Neural progenitor cell (in vitro differentiated cells): ENCODE measurements around the gene PCDHGB3.

Source experiments
- CTCF ChIP-seq: fragments of 200-600 bp; sonication (generic); IDR thresholded peaks from 2 replicates; pipeline ENCODE4 v1.5.1; 2017; ENCODE audit warnings: antibody characterized with exemption, mild to moderate bottlenecking
- EZH2 ChIP-seq: fragments of 200-600 bp; sonication (generic); IDR thresholded peaks from 2 replicates; pipeline ENCODE4 v1.6.1; 2017; ENCODE audit warnings: antibody characterized with exemption, mild to moderate bottlenecking, moderate library complexity

- TF ChIP-seq EZH2 (no peak), CTCF (no peak)
Measured at GRCh38 chr5:141393267-141393666, 23.2 kb downstream of the PCDHGB3 start.
